ENCODE results near the gene RNF141. TPM values are rescaled to one million over a fixed set of nuclear protein-coding genes. Genes with fewer than 3 reads are reported as not detected.

The RNF141 gene
- total RNA-seq, 1 donor from 2014 or later, result 49.3 TPM

DNA sequence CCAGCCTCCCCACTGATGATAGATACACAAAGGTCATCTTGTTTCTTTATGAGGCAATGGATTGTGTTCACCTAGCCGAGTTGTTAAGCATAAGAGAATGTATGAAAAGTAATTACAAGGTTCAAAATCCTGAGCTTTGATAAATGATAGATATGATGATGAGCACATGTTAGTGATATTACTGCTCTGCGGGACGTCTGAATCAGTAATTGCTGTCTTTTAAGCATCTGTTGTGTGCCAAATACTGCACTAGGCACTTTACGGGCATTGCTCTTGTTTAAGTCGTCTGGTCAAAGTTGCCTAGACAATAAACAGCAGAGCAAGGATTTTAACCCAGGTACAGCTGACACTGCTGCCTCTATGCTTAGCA lies 559 bp upstream of the RNF141 start:
- peaks cover 2% of the 10 kb centered on the region for H3K27me3 Mint-ChIP-seq (ENCODE audit: insufficient read depth, low read depth)
- H3K4me3 Mint-ChIP-seq, result peak overlapping the region; percentile 93
- Histone ChIP-seq H3K36me3 (no peaks in the 10 kb centered on the region), H3K4me3 (peak overlapping the region; percentile 89), H3K4me2 (peak overlapping the region; percentile 94), H3K27me3 (peaks cover 8% of the 10 kb centered on the region), H3K79me2 (ENCODE audit: low read depth) (peaks cover 12% of the 10 kb centered on the region), H3K27ac (no peak overlapping the region), H3F3A (ENCODE audit: low read depth) (no peaks in the 10 kb centered on the region), H3K9me3 (ENCODE audit: low read depth) (no peaks in the 10 kb centered on the region), H3K9ac (no peak overlapping the region), H4K20me1 (ENCODE audit: low read depth) (no peaks in the 10 kb centered on the region), H2AFZ (replicated peaks) (peak overlapping the region; percentile 86), H3K4me1 (peaks cover 6% of the 10 kb centered on the region)
- peak overlapping the region; percentile 81 for H3K27ac Mint-ChIP-seq
- H3K4me1 Mint-ChIP-seq, result peaks cover 14% of the 10 kb centered on the region
- H3K9me3 Mint-ChIP-seq, result no peaks in the 10 kb centered on the region
- no peaks in the 10 kb centered on the region for H3K36me3 Mint-ChIP-seq
- DNase-seq (ENCODE audit: low spot score), result no peak
- no peak for TF ChIP-seq EZH2phosphoT487 (IDR thresholded peaks at IDR 0.05)
- no peak for TF ChIP-seq EZH2 (IDR thresholded peaks at IDR 0.05)
- TF ChIP-seq, protein P1, sequence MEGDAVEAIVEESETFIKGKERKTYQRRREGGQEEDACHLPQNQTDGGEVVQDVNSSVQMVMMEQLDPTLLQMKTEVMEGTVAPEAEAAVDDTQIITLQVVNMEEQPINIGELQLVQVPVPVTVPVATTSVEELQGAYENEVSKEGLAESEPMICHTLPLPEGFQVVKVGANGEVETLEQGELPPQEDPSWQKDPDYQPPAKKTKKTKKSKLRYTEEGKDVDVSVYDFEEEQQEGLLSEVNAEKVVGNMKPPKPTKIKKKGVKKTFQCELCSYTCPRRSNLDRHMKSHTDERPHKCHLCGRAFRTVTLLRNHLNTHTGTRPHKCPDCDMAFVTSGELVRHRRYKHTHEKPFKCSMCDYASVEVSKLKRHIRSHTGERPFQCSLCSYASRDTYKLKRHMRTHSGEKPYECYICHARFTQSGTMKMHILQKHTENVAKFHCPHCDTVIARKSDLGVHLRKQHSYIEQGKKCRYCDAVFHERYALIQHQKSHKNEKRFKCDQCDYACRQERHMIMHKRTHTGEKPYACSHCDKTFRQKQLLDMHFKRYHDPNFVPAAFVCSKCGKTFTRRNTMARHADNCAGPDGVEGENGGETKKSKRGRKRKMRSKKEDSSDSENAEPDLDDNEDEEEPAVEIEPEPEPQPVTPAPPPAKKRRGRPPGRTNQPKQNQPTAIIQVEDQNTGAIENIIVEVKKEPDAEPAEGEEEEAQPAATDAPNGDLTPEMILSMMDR (IDR thresholded peaks at IDR 0.05), result no peak

DNA sequence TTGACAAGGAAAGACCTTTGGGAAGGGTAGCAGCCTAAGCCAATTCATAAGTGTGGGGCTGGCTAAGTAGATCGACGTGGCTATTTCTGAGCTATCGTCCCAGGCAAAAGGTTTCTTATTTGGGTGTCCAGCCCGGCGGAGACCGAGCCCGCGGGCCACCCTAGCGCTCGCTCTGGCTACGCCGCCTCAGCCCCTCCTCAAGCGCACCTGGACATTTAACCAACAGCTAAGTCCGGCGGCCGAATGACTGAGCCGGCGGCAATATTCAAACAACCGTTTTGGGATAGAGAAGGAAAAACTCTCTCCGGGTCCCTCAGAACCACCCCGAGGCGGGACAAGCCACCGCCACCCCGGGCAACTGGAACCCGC lies 457 bp downstream of the RNF141 start:
- Histone ChIP-seq H3K27me3 (peaks cover 8% of the 10 kb centered on the region), H4K20me1 (ENCODE audit: low read depth) (no peaks in the 10 kb centered on the region), H3K36me3 (no peaks in the 10 kb centered on the region), H2AFZ (replicated peaks) (peak overlapping the region; percentile 87), H3F3A (ENCODE audit: low read depth) (no peaks in the 10 kb centered on the region), H3K9ac (peak overlapping the region; percentile 71), H3K4me3 (peak overlapping the region; percentile 89), H3K4me2 (peak overlapping the region; percentile 94), H3K79me2 (ENCODE audit: low read depth) (peaks cover 12% of the 10 kb centered on the region), H3K27ac (no peak overlapping the region), H3K4me1 (peaks cover 6% of the 10 kb centered on the region), H3K9me3 (ENCODE audit: low read depth) (no peaks in the 10 kb centered on the region)
- peak overlapping the region; percentile 93 for H3K4me3 Mint-ChIP-seq
- peaks cover 14% of the 10 kb centered on the region for H3K4me1 Mint-ChIP-seq
- no peak overlapping the region for H3K27ac Mint-ChIP-seq
- peaks cover 2% of the 10 kb centered on the region for H3K27me3 Mint-ChIP-seq (ENCODE audit: insufficient read depth, low read depth)
- peak; percentile 74 for DNase-seq (ENCODE audit: low spot score)
- no peaks in the 10 kb centered on the region for H3K9me3 Mint-ChIP-seq
- H3K36me3 Mint-ChIP-seq, result no peaks in the 10 kb centered on the region
- TF ChIP-seq, protein P1 (IDR thresholded peaks at IDR 0.05), result no peak
- TF ChIP-seq EZH2phosphoT487 (IDR thresholded peaks at IDR 0.05), result no peak
- no peak for TF ChIP-seq EZH2 (IDR thresholded peaks at IDR 0.05)

DNA sequence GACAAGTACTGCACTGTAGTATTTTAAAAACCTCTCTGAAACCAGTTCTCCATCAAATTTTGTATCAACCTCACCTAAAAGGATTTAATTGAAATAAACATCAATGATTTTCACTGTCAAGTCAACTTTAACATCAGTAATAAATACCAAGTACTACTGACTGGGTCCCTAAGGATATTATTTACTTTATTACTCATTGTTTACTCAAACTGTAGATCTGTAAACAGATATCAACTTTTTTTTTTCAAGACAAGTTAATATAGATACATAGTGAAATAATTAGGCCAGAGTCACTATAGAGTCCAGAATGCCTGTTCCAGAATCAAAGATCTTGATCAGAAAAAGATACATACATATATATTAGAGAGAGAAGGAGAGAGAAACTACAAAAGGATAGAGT lies 1.6 kb downstream of the RNF141 start:
- Histone ChIP-seq H3K27ac (no peak overlapping the region), H3K4me3 (no peak overlapping the region), H3K79me2 (ENCODE audit: low read depth) (peaks cover 12% of the 10 kb centered on the region), H3K4me2 (no peak overlapping the region), H2AFZ (replicated peaks) (no peak overlapping the region), H3K36me3 (no peaks in the 10 kb centered on the region), H3K4me1 (peaks cover 6% of the 10 kb centered on the region), H3K9me3 (ENCODE audit: low read depth) (no peaks in the 10 kb centered on the region), H3K9ac (no peak overlapping the region), H3F3A (ENCODE audit: low read depth) (no peaks in the 10 kb centered on the region), H3K27me3 (peaks cover 8% of the 10 kb centered on the region), H4K20me1 (ENCODE audit: low read depth) (no peaks in the 10 kb centered on the region)
- TF ChIP-seq EZH2 (IDR thresholded peaks at IDR 0.05) (no peak), EZH2phosphoT487 (IDR thresholded peaks at IDR 0.05) (no peak)
- TF ChIP-seq, protein P1 (IDR thresholded peaks at IDR 0.05), result no peak
- no peaks in the 10 kb centered on the region for H3K36me3 Mint-ChIP-seq
- H3K4me1 Mint-ChIP-seq, result peaks cover 14% of the 10 kb centered on the region
- H3K27ac Mint-ChIP-seq, result no peak overlapping the region
- no peak for DNase-seq (ENCODE audit: low spot score)
- H3K27me3 Mint-ChIP-seq (ENCODE audit: insufficient read depth, low read depth), result no peaks in the 10 kb centered on the region
- H3K9me3 Mint-ChIP-seq, result no peaks in the 10 kb centered on the region
- peak overlapping the region; percentile 93 for H3K4me3 Mint-ChIP-seq

Data from neural progenitor cell (in vitro differentiated cells).